Thoracic aorta endothelial cell (primary cell): ENCODE results near the gene ACTL6B. TPM values are rescaled to one million over a fixed set of nuclear protein-coding genes. Genes with fewer than 3 reads are reported as not detected.

Source experiments
- total RNA-seq: library from RNA; depleted of rRNA; stranded (reverse); fragments of >200 nt; gene quantifications from 2 replicates; pipeline ENCODE4 v1.2.3, GENCODE V29; 2012

Gene ACTL6B
- not detected in 2 replicates for total RNA-seq

DNA sequence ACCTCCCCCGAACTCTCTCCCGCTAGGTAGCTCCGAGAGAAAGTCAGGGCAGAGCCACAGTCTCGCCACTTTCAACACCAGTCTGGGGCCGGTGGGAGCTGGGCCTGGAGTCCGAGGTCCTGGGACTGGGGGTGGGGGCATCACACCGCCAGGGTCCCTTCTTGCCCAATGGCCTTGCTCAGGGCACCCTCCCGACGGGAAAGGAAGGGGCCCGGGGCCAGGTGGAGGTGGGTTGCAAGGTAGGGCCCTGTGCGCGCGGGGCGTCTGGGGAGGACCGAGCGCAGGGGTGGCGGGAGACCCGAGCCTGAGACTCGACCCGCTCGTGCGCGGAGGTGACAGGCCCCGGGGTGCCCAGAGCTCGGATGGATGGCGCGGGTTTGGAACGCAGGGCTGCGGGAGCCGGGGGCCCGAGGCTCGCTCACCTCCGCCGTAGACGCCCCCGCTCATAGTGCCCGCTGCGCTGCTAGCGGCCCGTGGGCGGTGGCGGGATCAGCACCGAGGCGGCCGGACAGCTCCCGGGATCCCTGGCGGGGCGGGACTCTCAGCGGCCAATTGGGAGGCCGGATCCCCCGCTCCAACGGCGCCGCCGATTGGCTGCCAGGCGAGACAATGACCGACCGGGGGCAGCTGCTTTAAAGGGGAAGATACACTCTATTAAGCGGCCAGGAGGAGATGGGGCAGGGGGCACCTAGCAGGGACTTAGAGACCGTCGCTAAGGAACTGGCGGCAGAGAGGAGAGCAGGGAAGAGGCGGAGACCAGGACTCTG lies at the start of gene ACTL6B:
TSS of gene ACTL6B (minus strand) at position 541 of the 767 bp plus-strand sequence. CDS start at position 447, 94 bp downstream.

DNA sequence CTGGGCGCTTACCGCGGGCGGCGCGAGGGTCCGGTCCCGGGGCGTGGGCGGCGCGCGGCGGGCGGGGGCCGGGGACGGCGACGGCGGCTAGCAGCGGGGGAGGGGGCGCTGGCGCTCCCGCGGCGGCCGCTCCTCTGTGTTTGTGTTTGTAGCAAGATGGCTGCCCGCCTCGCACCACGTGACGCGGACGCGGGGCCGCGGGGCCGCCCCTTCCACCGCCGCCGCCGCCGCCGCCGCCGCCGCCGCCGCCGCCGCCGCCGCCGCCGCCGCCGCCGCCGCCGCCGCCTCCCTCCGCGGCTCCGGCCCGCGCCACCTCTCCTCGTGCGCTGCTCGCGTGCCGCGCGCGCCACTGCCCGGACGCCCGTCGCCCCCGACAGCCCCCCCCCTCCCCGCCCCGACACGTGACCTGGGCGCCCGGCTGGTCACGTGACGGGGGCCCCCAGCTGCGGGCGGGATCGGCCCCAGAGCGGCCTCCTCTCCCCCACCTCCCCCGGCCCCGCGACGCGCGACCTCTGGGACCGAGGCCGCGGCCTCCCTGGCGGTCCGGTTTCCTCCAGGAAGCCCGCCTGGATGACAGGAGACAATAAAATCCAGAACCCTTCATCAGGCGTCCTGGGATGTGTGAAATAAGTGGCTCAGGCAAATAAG lies 38.0 kb upstream of the ACTL6B start, which contains the start of gene GIGYF1:
TSS of gene GIGYF1 (minus strand) at position 153 of the 648 bp plus-strand sequence. CDS start 6,012 bp downstream, outside the sequence.

DNA sequence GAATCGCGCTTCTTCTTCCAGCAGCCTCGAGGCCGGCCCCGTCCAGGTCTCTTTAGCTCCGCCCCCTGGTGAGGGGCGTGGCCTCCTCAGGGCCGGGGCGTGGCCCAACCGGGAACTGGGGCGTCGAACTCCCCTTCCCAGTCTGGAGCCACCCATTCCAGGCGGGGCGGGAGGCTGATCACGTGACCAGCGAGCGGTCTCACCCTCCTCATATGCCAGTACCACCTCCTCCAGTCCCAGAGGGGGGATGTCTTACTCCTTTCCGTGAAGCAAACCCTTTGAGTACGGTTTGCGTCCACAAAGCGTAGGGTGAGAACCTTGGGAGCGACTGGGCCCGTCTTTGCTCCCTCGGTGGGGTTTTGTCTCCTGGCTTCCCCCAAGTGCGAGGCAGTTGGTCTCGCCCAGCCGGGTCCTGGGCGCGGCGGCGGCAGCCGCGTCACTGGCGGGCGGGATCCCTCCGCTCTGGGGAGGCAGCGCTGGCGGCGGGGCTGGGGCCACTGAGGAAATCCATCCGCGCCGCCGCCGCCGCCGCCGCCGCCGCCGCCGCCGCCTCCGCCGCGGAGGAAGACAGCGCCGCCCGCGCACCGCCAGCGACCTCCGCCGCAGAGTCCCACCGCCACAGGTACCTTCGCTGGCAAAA lies 17.2 kb upstream of the ACTL6B start, which contains the start of gene GNB2:
TSS of gene GNB2 (plus strand) at position 439 of the 640 bp plus-strand sequence. CDS start 2,526 bp downstream, outside the sequence.

DNA sequence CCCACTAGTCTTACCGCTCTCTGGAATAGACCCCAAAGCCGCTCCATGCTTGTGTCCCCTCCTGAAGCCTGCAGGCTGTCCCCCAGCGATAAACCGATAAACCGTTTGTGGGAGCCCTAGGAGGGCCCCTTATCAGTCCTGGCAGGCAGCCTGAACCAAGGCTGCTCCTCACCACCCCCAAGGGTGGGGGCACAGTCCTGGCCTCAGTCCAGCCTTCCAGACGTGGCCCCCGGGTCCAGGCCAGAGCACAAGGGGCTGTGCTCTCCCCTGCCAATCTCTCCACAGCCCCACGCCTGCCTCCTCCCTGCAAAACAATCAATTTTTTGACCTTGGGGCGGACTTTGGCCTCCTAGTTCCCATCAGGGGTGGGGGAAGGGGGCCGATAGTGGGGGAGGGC lies 14.8 kb downstream of the ACTL6B start, which contains the start of gene TFR2:
TSS of gene TFR2 (minus strand) at position 90 of the 397 bp plus-strand sequence. CDS start at position 47, 43 bp downstream.

DNA sequence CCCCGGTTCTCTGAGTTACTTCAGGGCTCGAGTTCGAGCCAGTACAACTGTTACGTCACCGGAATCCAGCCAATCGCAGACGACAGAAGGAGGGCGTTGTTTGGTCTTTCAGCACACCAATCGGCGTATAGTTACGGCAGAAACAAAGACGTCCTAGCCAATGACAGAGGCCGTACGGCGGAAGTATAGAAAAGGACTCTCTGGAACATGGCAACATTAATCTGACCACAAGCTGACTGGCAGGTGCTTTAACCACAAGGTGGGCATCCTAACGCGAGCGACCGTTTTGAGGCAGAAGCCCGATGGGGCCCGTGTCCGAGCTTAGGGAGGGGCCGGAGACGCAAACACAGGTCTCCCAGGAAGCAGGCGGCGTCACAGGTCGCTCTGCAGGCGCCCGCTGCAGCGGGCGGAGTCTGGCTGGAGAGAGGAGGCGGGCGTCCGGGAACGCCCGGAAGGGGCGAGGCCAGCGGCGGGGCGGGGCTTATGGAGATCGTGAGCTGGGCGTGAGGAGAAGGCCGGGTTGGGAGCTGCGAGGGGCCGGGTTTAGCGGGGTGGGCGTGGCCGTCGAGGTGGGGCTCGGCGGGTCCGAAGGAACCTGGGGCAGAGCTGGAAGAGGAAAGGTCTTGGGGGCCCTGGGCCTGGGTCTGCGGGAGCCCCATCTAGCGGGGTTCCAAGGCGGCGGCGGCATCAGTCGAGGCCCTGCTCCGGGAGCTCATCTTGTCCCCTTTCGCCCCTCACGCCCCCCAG lies 44.1 kb downstream of the ACTL6B start, which contains the start of gene MOSPD3:
TSS of gene MOSPD3 (plus strand) at position 558 of the 747 bp plus-strand sequence. CDS start 252 bp downstream, outside the sequence.

Other genes with a start within 250 kb of the ACTL6B start
- gene ZCWPW1, start 227.7 kb downstream of the ACTL6B start, total RNA-seq = 0.53 and 0.79 TPM in 2 replicates
- gene MEPCE, start 226.6 kb downstream of the ACTL6B start, total RNA-seq = 33.0 and 44.9 TPM in 2 replicates
- gene PPP1R35, start 220.0 kb downstream of the ACTL6B start, total RNA-seq = 13.9 and 14.5 TPM in 2 replicates
- gene SPACDR, start 192.2 kb downstream of the ACTL6B start, total RNA-seq = 1.7 and 1.9 TPM in 2 replicates
- 45.9 and 54.2 TPM in 2 replicates for gene TSC22D4, start 177.2 kb downstream of the ACTL6B start, total RNA-seq
- 2.7 and 4.1 TPM in 2 replicates for gene NYAP1, start 172.5 kb downstream of the ACTL6B start, total RNA-seq
- gene AGFG2, start 117.2 kb downstream of the ACTL6B start, total RNA-seq = 33.0 and 36.8 TPM in 2 replicates
- 0.53 TPM in 1 of 2 replicates, not detected in the other for gene SAP25, start 82.5 kb downstream of the ACTL6B start, total RNA-seq
- gene LRCH4, start 70.3 kb downstream of the ACTL6B start, total RNA-seq = 18.6 and 21.3 TPM in 2 replicates
- 0.14 and 0.27 TPM in 2 replicates for gene FBXO24, start 70.1 kb downstream of the ACTL6B start, total RNA-seq
- 1.2 and 1.3 TPM in 2 replicates for gene PCOLCE, start 54.1 kb downstream of the ACTL6B start, total RNA-seq
- gene MOSPD3, start 43.9 kb downstream of the ACTL6B start, total RNA-seq = 6.6 and 6.7 TPM in 2 replicates
- 0.27 and 0.43 TPM in 2 replicates for gene TFR2, start 14.9 kb downstream of the ACTL6B start, total RNA-seq
- gene GNB2, start 17.3 kb upstream of the ACTL6B start, total RNA-seq = 79.8 and 94.3 TPM in 2 replicates
- gene GIGYF1, start 37.8 kb upstream of the ACTL6B start, total RNA-seq = 20.1 and 23.1 TPM in 2 replicates
- 36.7 and 44.8 TPM in 2 replicates for gene POP7, start 49.7 kb upstream of the ACTL6B start, total RNA-seq
- gene EPO, start 64.0 kb upstream of the ACTL6B start, total RNA-seq = not detected in 2 replicates
- not detected in 2 replicates for gene ZAN, start 77.1 kb upstream of the ACTL6B start, total RNA-seq
- 148 and 172 TPM in 2 replicates for gene EPHB4, start 171.1 kb upstream of the ACTL6B start, total RNA-seq
- gene SLC12A9, start 196.3 kb upstream of the ACTL6B start, total RNA-seq = 17.4 and 17.5 TPM in 2 replicates
- gene TRIP6, start 210.9 kb upstream of the ACTL6B start, total RNA-seq = 58.2 and 65.1 TPM in 2 replicates
- gene SRRT, start 218.7 kb upstream of the ACTL6B start, total RNA-seq = 56.6 and 59.0 TPM in 2 replicates
- gene UFSP1, start 233.3 kb upstream of the ACTL6B start, total RNA-seq = 1.3 and 3.1 TPM in 2 replicates
- 0.13 and 0.22 TPM in 2 replicates for gene ACHE, start 239.4 kb upstream of the ACTL6B start, total RNA-seq